ENCODE data around the gene F10. TPM values are rescaled to one million over a fixed set of nuclear protein-coding genes. Genes with fewer than 3 reads are reported as not detected.

F10 gene
- total and polyA plus RNA-seq, 2 of the 13 experiments (the other 11 are each of a cell fraction or from before 2014, with no cell fraction given), result 58.4 to 237 TPM

DNA sequence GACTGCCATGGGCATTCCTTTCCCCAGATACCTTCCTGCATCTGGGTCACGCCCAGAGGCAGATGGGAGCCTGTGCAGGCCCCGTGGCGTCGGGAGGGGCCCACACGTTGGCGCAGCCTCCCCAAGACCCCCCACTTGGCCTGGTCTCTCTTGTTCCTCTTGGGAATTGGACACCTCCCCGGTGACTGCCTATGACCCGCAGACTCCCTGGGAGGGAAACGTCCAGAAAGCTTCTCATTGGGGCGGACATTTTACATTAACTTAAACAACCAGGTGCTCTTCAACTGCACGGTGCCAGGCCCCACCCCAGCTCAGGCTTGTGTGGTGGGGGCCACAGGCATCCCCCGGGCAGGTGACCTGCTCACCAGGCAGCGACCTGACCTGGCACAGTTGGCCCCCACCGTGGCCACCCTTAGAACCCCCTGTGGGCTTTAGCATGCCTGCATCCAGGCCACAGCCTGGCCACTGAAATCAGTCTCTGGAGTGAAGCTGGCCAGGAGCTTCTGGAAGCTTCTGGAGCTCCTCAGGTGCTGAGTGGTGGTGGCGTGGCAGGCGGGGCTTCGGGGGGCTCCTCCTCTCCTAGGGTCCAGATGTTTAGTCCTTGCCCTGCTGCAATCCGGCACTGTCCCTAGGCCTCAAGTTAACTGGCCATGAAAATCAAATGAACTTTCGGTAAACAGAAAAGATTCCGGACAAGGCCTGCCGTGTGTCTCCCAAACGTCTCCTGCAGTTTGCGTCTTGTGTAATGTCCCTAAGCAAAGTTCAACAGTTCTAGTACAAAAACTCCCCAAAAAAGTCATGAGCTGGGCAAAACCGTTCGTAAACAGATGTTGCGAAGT, 27.3 kb downstream of the F10 start (continued):
- TF ChIP-seq, protein P1, sequence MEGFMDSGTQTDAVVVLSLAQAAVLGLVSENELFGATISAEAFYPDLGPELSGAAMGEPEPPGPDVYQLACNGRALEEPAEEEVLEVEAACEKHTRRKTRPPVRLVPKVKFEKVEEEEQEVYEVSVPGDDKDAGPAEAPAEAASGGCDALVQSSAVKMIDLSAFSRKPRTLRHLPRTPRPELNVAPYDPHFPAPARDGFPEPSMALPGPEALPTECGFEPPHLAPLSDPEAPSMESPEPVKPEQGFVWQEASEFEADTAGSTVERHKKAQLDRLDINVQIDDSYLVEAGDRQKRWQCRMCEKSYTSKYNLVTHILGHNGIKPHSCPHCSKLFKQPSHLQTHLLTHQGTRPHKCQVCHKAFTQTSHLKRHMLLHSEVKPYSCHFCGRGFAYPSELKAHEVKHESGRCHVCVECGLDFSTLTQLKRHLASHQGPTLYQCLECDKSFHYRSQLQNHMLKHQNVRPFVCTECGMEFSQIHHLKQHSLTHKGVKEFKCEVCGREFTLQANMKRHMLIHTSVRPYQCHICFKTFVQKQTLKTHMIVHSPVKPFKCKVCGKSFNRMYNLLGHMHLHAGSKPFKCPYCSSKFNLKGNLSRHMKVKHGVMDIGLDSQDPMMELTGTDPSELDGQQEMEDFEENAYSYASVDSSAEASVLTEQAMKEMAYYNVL (CRISPR knock-in tag; IDR thresholded peaks at IDR 0.05; ENCODE audit: borderline replicate concordance), result peak; percentile 40; the same call in 1 of the 2 replicates
- TF ChIP-seq ZNF24 (IDR thresholded peaks at IDR 0.05), result no peak
- TF ChIP-seq CBX5 (CRISPR knock-in tag; IDR thresholded peaks at IDR 0.05; ENCODE audit: borderline replicate concordance), result no peak
- TF ChIP-seq, protein P2, sequence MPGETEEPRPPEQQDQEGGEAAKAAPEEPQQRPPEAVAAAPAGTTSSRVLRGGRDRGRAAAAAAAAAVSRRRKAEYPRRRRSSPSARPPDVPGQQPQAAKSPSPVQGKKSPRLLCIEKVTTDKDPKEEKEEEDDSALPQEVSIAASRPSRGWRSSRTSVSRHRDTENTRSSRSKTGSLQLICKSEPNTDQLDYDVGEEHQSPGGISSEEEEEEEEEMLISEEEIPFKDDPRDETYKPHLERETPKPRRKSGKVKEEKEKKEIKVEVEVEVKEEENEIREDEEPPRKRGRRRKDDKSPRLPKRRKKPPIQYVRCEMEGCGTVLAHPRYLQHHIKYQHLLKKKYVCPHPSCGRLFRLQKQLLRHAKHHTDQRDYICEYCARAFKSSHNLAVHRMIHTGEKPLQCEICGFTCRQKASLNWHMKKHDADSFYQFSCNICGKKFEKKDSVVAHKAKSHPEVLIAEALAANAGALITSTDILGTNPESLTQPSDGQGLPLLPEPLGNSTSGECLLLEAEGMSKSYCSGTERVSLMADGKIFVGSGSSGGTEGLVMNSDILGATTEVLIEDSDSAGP (CRISPR knock-in tag; IDR thresholded peaks at IDR 0.05; ENCODE audit: borderline replicate concordance), result no peak; the same call in 1 of the 2 replicates
- no peak for TF ChIP-seq ZNF30 (CRISPR knock-in tag; IDR thresholded peaks at IDR 0.05)
- TF ChIP-seq TOPORS (CRISPR knock-in tag; IDR thresholded peaks at IDR 0.05), result no peak; the same call in 1 of the 2 replicates
- no peak for TF ChIP-seq ARHGAP35 (CRISPR knock-in tag; IDR thresholded peaks at IDR 0.05; ENCODE audit: borderline replicate concordance)
- 0 out of 2 replicates have a peak, but pooled peaks have one; percentile 27 for TF ChIP-seq ZFP1 (CRISPR knock-in tag; IDR thresholded peaks at IDR 0.05)
- TF ChIP-seq, protein P3, sequence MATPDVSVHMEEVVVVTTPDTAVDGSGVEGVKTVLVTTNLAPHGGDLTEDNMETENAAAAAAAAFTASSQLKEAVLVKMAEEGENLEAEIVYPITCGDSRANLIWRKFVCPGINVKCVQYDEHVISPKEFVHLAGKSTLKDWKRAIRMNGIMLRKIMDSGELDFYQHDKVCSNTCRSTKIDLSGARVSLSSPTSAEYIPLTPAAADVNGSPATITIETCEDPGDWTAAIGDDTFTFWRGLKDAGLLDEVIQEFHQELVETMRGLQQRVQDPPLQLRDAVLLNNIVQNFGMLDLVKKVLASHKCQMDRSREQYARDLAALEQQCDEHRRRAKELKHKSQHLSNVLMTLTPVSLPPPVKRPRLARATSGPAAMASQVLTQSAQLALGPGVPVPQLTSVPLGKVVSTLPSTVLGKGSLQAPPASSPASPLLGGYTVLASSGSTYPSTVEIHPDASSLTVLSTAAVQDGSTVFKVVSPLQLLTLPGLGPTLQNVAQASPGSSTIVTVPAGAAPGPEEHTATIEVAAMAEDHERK (CRISPR knock-in tag; IDR thresholded peaks at IDR 0.05; ENCODE audit: low read depth), result no peak
- no peak for TF ChIP-seq YY1 (IDR thresholded peaks at IDR 0.05; ENCODE audit: insufficient read depth, insufficient replicate concordance, low read depth, low read length)
- no peak for TF ChIP-seq ZNF615 (CRISPR knock-in tag; IDR thresholded peaks at IDR 0.05; ENCODE audit: borderline replicate concordance)
- no peak for TF ChIP-seq ZNF253 (CRISPR knock-in tag; IDR thresholded peaks at IDR 0.05; ENCODE audit: borderline replicate concordance)
- TF ChIP-seq MIER2 (CRISPR knock-in tag; IDR thresholded peaks at IDR 0.05), result no peak
- no peak for TF ChIP-seq SIX1 (CRISPR knock-in tag; IDR thresholded peaks at IDR 0.05; ENCODE audit: borderline replicate concordance)
- TF ChIP-seq MBNL3 (CRISPR knock-in tag; conservative IDR thresholded peaks at IDR 0.05), result no peak
- no peak for TF ChIP-seq SIX4 (CRISPR knock-in tag; IDR thresholded peaks at IDR 0.05)
- TF ChIP-seq DNMT3B (CRISPR knock-in tag; conservative IDR thresholded peaks at IDR 0.05), result no peak
- TF ChIP-seq KMT2B (CRISPR knock-in tag; IDR thresholded peaks at IDR 0.05), result no peak
- TF ChIP-seq, protein P4, sequence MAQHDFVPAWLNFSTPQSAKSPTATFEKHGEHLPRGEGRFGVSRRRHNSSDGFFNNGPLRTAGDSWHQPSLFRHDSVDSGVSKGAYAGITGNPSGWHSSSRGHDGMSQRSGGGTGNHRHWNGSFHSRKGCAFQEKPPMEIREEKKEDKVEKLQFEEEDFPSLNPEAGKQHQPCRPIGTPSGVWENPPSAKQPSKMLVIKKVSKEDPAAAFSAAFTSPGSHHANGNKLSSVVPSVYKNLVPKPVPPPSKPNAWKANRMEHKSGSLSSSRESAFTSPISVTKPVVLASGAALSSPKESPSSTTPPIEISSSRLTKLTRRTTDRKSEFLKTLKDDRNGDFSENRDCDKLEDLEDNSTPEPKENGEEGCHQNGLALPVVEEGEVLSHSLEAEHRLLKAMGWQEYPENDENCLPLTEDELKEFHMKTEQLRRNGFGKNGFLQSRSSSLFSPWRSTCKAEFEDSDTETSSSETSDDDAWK (CRISPR knock-in tag; IDR thresholded peaks at IDR 0.05), result no peak
- TF ChIP-seq ZNF451 (CRISPR knock-in tag; IDR thresholded peaks at IDR 0.05), result no peak
- no peak for TF ChIP-seq HOXA7 (CRISPR knock-in tag; IDR thresholded peaks at IDR 0.05)
- TF ChIP-seq ZNF350 (CRISPR knock-in tag; IDR thresholded peaks at IDR 0.05; ENCODE audit: borderline replicate concordance, low read depth), result no peak
- TF ChIP-seq U2AF1 (optimal IDR thresholded peaks at IDR 0.05; ENCODE audit: low read depth, low read length), result no peak
- TF ChIP-seq SRF (IDR thresholded peaks at IDR 0.05; ENCODE audit: low read depth, low read length), result no peak
